Measurements from ENCODE around the gene PIMREG.
A peak's percentile ranks its signal among the peaks of the same experiment; 100 is the strongest.

Gene PIMREG

DNA sequence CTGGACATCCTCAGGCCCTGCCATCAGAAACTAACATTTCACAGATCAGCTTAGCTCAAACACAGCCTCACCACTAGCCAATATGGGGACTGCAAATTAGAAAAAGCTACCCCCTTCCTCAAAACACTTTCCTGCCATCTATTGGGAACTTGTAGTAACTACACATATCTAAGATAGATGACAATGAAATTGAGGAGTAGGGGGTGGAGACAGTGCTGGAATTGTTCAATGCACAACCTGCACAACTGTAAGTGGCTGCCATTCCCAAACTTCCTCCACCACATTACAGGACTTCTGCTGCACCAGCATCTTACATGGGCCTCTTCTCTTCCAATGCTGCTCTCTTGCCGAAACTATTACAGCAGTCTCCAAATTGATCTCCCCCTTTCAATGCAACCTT is 31.2 kb upstream of the PIMREG start:
- TF ChIP-seq, protein P1, sequence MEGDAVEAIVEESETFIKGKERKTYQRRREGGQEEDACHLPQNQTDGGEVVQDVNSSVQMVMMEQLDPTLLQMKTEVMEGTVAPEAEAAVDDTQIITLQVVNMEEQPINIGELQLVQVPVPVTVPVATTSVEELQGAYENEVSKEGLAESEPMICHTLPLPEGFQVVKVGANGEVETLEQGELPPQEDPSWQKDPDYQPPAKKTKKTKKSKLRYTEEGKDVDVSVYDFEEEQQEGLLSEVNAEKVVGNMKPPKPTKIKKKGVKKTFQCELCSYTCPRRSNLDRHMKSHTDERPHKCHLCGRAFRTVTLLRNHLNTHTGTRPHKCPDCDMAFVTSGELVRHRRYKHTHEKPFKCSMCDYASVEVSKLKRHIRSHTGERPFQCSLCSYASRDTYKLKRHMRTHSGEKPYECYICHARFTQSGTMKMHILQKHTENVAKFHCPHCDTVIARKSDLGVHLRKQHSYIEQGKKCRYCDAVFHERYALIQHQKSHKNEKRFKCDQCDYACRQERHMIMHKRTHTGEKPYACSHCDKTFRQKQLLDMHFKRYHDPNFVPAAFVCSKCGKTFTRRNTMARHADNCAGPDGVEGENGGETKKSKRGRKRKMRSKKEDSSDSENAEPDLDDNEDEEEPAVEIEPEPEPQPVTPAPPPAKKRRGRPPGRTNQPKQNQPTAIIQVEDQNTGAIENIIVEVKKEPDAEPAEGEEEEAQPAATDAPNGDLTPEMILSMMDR (IDR thresholded peaks at IDR 0.05; ENCODE audit: unreplicated experiment in 3 of 3) = peak in 2 of 3 experiments; percentile 23 to 47
- Mint-ChIP-seq H3K4me1 (peaks cover 6% of the 10 kb centered on the region), H3K27me3 (ENCODE audit: low read depth) (peaks cover 33% of the 10 kb centered on the region), H3K9me3 (no peaks in the 10 kb centered on the region), H3K36me3 (ENCODE audit: low read depth) (no peaks in the 10 kb centered on the region), H3K27ac (no peak overlapping the region), H3K4me3 (no peak overlapping the region)

DNA sequence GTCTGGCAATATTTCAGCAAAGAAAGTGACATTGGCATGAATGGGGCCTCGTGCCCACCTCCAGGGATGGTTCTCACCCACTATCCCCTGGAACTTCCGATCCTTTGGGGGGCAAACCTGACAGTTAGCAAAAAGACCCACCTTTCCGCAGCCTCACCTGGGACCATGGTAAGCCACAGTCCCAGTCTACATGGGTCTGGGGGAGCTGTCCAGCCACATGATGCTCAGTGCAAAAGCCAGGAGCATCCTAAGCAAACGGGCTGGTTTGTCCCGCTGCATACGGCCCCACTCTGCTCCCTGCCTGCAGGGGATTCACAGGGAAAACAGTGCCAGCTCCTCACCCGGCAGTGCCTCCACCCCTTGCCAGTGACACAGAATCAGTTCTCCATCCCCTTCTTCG is 28.6 kb upstream of the PIMREG start:
- no peak overlapping the region for H3K27ac Mint-ChIP-seq
- TF ChIP-seq, protein P1 (IDR thresholded peaks at IDR 0.05; ENCODE audit: unreplicated experiment in 3 of 3) = no peak
- no peaks in the 10 kb centered on the region for H3K9me3 Mint-ChIP-seq
- peaks cover 32% of the 10 kb centered on the region for H3K27me3 Mint-ChIP-seq (ENCODE audit: low read depth)
- no peak overlapping the region for H3K4me3 Mint-ChIP-seq
- no peaks in the 10 kb centered on the region for H3K4me1 Mint-ChIP-seq
- no peaks in the 10 kb centered on the region for H3K36me3 Mint-ChIP-seq (ENCODE audit: low read depth)

DNA sequence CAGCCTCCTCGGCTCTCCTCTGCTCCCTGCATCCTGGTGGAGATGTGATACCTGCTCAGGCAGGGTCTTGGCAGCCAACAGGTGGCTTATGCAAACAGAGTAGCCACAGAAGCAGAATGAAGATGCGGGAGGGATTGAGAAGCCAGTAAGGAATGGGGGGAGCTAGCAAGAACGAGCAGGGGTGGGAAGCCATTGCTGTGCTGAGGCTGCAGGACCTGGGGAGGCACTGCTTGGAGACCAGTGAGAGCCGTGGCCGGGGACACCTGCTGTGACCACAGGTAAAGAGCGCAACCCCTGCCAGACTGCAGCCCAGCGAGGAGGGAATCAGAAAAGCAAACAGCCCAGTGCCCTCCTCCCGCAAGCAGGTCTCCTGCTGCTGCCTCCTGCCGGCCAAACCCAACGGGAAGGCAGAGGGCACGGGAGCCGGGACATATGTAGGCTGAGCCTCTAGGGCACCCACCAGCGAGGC is 24.0 kb upstream of the PIMREG start:
- TF ChIP-seq, protein P1 (IDR thresholded peaks at IDR 0.05; ENCODE audit: unreplicated experiment in 3 of 3) = peak in 2 of 3 experiments; percentile 9 to 28
- no peak overlapping the region for H3K27ac Mint-ChIP-seq
- peaks cover 21% of the 10 kb centered on the region for H3K27me3 Mint-ChIP-seq (ENCODE audit: low read depth)
- no peaks in the 10 kb centered on the region for H3K9me3 Mint-ChIP-seq
- no peaks in the 10 kb centered on the region for H3K4me1 Mint-ChIP-seq
- no peak overlapping the region for H3K4me3 Mint-ChIP-seq
- no peaks in the 10 kb centered on the region for H3K36me3 Mint-ChIP-seq (ENCODE audit: low read depth)

DNA sequence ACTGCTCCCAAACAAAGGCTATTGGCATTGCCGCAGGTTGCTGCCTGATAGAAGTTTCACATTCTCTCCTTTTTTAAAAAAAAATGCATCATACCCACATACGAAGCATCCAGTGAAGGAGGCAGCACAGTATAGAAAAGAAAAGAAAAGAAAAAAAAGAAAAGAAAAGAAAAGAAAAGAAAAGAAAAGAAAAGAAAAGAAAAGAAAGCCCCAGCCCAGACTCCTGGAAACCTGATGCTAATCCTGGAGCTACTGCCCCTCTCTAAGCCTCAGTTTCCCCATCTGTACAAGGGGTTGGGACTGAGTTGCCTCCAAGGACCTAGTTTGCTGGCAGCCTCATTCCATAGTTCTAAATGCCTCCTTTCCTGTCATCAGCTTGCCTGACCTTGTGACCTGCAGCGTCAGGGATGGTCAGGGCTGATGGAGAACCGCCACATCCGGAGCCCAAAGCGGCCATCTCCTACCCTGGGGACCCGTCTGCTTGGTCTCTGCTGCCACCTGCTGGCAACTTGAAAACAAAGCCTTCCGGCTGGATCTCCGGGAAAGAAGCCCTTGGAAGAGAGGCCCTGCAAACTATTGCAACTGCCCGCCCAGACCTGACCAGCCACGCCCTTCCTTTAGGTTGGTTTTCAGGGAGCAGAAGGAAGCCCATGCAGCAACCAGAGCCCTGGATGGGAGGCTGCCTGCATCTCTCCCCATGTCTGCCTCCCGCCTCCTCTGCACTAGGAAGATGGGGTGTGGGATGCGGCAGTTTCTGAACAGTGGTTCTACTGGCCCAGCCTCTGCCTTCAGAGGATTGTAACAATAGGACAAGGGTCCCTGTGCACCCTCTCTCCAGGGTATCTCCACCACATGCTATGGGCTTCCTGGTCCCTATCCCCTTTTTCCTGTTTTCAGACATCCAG is 22.3 kb upstream of the PIMREG start:
- Mint-ChIP-seq H3K9me3 (no peaks in the 10 kb centered on the region), H3K4me3 (no peak overlapping the region), H3K27me3 (ENCODE audit: low read depth) (peaks cover 22% of the 10 kb centered on the region), H3K4me1 (no peaks in the 10 kb centered on the region), H3K27ac (peak overlapping the region in 1 of 3 experiments; percentile 47), H3K36me3 (ENCODE audit: low read depth) (no peaks in the 10 kb centered on the region)
- TF ChIP-seq, protein P1 (IDR thresholded peaks at IDR 0.05; ENCODE audit: unreplicated experiment in 3 of 3) = peak; percentile 77 to 90 (median 90)

DNA sequence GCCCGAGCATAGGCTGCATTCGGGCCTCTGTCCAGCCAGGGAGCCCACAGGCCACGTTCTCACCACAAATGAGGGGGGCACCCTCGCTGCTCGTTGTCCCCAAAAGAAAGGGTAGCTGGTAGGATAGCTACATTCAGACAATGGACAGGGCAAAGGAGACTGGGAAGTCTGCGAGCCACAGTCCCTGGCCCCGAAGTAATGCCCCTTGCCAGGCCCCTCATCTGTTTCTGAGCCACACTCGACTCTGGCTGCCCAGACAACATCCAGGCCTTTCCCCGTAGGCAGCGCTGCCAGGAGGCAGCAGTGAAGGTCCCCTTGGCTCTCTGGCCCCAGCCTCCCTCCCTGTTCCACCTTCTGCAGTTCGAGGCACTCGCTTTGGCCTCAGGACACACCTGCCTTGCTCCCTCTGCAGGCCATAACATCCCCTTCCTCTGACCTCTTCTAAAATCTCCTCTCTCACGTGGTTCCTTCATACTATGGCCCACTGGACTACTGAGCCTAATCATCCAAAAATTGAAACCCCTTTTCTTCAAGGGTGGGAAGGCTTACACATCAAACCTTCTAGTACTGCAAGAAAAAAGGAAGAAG is 21.5 kb upstream of the PIMREG start:
- TF ChIP-seq, protein P1 (IDR thresholded peaks at IDR 0.05; ENCODE audit: unreplicated experiment in 3 of 3) = no peak
- H3K27me3 Mint-ChIP-seq (ENCODE audit: low read depth) = peaks cover 17% of the 10 kb centered on the region
- no peaks in the 10 kb centered on the region for H3K9me3 Mint-ChIP-seq
- H3K36me3 Mint-ChIP-seq (ENCODE audit: low read depth) = no peaks in the 10 kb centered on the region
- H3K4me1 Mint-ChIP-seq = no peaks in the 10 kb centered on the region
- H3K4me3 Mint-ChIP-seq = no peak overlapping the region
- no peak overlapping the region for H3K27ac Mint-ChIP-seq
